Stimulated activated CD8-positive, alpha-beta memory T cell treated with anti-CD3 and anti-CD28 coated beads, Interleukin-7, amount 100 ng/mL, for 4 hours (primary cell): ENCODE results near the gene KDM8.

Experiments
- DNase-seq, 2 donors: peaks; one replicate each; pipeline ENCODE4 v3.0.0-alpha.2; 2020; ENCODE audit warnings: low read depth in 2 of 2

Gene KDM8

DNA sequence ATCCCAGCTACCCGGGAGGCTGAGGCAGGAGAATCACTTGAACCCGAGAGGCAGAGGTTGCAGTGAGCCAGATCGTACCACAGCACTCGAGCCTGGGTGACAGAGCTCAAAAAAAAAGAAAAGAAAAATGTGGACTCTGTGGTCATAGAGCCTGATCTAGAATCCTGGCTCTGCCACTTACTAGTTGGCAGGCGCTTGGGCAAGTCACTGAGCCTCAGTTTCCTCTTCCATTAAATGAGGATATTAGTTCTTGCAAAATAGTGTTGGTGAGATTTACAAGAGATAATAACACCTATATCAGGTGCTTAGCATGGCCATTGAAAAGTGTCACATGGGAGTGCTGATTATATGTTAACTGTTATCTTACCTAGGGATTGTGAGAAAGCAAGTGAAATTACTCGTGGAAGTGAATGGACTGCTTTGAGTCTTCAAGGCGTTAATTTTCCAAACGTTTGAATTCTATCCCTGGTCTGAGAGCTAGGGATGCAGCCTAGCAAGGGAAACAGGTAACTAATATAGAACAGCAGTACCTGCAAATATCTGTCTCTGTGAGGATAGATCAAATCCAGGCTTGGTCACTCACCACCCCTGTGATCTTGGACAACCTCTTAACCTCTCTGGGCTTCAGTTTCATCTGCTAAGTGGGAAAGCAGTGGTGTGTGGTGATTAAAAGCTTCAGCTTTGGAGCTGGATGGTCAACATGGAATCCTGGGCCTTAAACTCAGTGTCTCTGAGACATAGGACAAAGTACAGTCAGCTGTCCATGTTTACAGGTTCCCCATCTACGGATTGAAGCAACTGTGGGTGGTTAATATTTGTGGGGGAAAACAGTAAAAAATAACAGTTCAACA is 66.2 kb downstream of the KDM8 start:
- DNase-seq: no peak

DNA sequence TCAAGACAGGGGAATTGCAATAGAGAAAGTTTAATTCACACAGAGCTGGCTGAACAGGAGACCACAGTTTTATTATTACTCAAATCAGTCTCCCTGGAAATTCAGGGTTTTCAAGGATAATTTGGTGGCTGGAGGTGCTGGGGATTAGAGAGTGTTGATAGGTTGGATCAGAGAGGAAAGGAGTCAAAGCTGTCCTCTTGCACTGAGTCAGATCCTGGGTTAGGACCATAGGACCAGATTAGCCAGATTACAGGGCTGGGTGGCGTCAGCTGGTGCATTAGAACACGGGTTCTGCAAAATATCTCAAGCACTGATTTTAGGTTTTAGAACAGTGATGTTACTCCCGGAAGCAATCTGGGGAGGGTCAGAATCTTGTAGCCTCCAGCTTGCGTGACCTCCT is 67.0 kb downstream of the KDM8 start:
- DNase-seq: no peak
